Measurements from ENCODE around the gene FGF22.
"Not testable (repeated sequence)": the region's sequence is repeated elsewhere in the genome, so short reads cannot be mapped to it uniquely, and the experiment has no call there.

The FGF22 gene

DNA sequence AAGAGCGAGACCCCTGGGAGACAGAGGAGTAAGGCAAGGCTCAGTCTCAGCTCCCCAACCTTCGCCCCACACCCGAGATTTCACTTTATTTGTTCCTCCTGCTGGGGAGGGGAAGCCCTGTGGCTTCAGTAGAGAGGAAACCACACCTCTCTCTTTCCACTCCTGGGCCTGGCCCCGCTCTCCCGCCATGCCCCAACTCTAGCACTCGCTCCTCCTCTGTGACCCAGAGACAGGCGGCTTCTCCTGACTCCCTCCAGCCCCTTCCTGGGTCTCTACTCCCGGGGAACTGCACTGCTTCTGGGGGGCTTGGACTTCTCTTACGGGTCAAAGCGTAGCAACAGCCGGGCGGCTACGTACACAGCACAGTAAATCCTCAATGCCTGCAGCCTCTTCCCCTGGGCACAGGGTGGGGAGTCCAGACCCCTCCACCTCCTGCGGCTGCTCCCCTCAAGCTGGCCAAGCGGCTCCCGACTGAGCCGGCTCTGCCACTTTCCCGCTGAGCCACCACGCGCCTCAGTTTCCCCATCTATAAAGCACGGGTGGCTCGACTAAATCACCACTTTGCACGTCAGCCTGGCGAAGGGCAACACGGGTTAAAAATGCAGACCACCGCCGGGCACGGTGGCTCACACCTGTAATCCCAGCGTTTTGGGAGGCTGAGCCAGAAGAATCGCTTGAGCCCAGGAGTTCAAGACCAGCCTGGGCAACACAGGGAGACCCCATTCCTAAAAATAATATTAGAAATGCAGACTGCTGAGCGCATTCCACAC, 21.9 kb downstream of the FGF22 start:
- peak; percentile 50 for DNase-seq

DNA sequence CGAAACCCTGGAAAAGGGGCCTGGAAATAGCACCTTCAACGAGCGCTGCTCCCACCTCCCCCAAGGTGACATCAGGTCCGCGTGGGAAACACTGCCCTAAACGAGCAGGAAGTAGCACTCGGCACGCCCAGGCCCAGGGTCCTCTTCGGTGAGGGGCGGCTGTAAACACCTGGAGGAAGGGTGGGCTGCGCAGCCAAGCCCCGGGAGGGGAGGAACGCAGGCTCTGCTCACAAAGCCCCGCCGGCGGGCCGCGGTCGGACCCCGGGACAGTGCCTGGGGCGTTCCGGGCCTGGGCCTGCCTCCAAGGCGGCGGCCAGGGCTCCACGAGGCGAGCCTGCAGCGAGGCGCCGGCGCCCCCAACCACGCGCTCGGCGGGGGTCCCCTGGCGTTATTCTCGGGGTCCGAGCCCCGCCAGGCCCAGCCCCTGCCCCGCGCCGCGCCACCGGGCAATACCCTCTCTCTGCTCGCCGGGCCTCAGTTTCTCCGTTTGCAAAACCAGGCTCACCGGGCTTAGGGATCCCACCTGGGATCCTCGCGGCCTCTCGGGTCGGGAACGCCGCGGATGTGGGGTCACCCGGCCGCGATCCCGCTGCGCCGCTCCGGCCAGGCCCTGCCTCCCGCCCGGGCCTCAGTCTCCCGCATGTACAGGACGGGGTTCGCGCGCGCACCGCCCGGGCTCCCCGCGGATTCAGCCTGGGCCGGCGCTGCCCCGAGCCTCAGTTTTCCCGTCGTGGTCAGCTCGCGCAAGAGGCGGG, 22.7 kb downstream of the FGF22 start:
- peak; percentile 45 for DNase-seq

DNA sequence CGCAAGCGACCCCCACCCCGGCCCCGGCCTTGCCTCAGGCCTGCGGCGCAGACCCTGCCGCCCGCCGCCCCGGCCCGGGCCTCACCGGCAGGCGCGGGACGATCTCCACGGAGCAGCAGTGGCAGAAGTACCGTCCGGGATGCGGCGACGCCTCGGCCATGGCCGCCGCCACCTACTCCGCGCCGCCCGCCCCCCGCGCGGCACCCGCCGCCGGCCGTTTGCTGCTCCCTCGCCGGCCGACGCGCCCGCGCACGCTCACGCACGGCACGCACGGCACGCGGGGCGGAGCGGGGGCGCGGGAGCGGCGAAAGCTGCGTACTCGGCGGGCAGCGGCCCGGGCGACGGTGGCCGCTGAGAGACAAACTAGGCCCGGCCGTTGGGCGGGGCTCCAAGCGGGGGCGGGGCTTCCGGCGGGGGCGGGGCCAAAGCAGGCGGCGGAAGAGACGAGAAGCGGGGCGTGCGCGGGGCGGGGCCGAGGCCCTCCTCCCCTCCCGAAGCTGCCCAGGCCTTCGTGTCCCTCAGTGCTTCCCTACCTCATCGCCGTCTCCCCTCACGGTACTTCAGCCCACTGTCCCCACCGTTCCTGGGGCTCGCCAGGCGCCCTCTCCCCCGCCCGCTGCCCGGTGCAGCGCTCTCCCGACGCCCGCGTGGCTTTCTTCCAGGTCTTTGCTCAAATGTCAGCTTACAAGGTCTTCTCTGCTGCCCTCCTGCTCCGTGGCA, 23.4 kb downstream of the FGF22 start, which contains the start of gene RNF126:
Gene RNF126, minus strand, starts transcription at position 253 of the 720 bp plus-strand sequence. Its CDS starts 93 bp downstream, at position 160.
- DNase-seq = peak; percentile 91

GRCh38 chr19:663682-664117, 24.0 kb downstream of the FGF22 start:
- DNase-seq = peak; percentile 63

DNA sequence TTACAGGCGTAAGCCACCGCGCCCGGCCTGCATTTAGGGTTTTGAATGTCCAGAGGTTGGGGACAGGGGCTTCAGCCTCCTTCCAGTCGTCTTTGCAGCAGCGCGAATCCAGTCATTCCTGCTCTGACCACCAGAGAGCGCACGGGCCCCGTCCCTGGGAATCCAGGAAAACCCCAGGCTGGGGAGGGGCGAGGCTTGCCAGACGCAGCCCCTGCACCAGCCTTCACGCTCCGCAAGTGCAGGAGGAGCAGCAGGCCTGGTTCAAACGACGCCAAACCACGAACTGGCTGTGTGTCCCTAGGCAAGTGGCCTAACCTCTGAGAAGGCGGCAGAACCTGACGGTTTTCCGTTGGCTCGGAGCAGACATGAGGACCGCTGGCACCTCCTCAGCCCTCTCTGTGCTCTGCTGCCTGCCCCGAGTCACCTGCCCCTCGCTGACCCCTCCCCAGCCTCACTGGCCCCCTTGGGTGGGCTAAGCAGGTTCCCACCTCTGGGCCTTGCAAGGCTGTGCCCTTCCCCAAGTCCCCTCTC, 25.3 kb downstream of the FGF22 start:
- peak; percentile 70 for DNase-seq

- not testable (repeated sequence) for DNase-seq
These were observed 27.4 kb downstream of the FGF22 start for GRCh38 chr19:666985-667573.

DNA sequence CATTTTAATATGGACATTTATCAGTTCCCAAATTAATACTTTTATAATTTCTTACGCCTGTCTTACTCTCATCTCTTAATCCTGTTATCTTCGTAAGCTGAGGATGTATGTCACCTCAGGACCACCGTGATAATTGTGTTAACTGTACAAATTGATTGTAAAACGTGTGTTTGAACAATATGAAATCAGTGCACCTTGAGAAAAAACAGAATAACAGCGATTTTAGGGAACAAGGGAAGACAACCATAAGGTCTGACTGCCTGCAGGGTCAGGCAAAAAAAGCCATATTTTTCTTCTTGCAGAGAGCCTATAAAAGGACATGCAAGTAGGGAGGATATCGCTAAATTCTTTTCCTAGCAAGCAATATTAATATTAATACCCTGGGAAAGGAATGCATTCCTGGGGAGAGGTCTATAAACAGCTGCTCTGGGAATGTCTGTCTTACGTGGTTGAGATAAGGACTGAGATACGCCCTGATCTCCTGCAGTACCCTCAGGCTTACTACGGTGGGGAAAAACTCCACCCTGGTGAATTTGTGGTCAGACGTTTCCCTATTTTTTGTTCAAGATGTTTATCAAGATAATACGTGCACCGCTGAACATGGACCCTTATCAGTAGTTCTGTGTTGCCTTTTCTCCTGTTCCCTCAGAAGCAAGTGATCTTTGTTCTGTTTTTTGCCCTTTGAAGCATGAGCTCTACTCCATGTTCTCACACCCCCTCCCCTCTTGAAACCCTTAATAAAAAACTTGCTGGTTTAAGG, 29.2 kb downstream of the FGF22 start:
- not testable (repeated sequence) for DNase-seq

GRCh38 chr19:670609-671075, 31.0 kb downstream of the FGF22 start:
- DNase-seq = no peak

- no peak for DNase-seq
These were observed 34.8 kb downstream of the FGF22 start for GRCh38 chr19:674282-675151.

DNA sequence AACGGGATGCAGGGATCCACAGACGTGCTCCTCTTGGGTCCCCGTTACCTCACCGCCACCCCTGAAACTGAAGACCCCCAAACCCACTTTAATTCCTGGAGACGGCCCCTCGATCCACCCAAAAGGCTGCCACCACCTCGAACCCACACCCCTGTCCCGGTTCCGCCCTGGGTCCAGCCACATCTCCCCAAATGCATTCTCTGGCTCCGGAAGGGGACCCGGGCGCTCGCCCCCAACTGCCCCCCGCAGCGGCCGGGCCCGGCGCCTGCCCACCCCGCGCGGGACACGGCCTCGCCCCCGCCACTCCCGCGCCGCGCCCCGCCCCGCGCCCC, 36.3 kb downstream of the FGF22 start:
- no peak for DNase-seq

DNA sequence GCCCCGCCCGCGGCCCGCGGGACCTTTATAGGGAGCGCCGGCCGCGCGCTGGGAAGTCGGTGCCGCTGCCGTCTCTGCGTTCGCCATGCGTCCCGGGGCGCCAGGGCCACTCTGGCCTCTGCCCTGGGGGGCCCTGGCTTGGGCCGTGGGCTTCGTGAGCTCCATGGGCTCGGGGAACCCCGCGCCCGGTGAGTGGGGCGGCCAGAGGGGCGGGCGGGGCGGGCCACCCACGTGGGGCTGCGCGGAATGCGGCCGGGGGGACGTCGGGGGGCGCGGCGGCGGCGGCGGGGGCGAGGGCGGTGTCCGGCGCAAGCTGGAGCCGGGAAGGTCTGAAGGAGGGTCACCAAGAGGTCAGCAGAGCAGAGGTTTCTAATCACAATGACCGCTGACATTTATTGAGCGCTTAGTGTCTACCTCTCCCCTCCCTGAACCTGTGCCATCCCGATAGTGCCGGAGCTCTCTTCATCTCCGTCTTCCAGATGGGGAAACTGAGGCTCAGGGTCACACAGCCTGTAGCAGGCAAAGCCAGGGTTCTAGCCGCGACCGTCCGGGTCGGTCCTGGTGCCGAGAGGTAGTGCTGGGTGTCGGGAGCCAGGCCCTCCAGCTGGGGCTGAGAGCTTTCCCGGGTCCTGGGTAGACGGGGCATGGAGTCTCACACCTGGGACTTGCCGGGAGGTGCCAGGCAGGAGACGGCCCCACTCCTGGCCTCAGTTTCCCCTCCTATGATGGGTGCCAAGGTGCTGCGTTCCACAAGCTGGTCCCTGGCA, 36.8 kb downstream of the FGF22 start, which contains the start of gene FSTL3:
Gene FSTL3, plus strand, starts transcription at position 54 of the 767 bp plus-strand sequence. Its CDS starts 32 bp downstream, at position 86.
- no peak for DNase-seq

DNA sequence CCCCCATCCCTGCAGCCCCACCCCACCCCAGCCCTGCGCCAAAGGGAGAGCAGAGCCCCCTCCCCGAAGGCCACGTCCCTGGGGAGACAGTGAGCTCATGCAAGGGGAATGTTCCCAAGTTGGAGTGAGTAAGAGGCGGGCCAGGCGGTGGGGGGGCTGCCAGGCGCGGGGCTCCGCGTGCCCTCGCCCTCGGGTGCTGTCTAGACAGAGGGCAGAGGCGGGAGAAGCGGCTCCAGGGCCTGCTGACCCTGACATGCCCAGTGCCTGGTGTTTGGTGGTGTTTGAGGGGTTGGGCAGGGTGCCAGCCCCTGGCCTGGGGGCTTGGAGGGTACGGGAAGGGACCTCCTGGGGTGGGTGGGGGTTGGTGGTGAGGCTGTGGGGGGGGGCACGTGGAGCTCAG, 37.5 kb downstream of the FGF22 start:
- DNase-seq = no peak

DNA sequence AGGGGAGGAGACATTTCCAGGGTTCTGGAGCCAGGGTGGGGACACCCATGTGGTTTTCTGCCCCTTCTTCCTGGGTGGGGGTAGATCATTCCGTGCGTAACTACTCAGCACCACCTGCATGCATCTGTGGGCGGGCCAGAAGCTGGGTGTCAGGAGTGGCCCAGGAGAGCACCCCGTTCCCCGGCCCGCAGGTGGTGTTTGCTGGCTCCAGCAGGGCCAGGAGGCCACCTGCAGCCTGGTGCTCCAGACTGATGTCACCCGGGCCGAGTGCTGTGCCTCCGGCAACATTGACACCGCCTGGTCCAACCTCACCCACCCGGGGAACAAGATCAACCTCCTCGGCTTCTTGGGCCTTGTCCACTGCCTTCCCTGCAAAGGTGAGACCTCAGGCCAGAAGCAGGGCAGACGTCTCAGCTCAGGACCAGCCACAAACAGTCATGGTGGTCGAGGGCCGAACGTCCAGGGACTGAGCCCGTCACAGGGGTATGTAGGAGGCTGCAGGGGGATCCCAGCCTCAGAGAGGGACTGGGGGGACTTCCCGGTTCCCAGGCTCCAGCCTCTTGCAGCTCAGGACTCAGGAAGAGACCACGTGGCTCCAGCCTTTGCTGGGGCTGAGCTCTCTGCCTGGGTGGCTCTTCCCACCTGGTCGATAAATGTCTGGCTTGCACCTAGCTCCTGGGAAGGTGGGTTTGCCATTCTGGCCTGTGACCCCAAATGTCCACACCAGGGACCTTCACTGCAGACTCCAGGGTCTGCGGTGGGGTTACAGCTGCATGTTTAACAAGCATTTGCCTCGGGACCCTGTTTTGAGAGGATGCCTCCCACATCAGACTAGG, 38.1 kb downstream of the FGF22 start:
- DNase-seq = no peak

DNA sequence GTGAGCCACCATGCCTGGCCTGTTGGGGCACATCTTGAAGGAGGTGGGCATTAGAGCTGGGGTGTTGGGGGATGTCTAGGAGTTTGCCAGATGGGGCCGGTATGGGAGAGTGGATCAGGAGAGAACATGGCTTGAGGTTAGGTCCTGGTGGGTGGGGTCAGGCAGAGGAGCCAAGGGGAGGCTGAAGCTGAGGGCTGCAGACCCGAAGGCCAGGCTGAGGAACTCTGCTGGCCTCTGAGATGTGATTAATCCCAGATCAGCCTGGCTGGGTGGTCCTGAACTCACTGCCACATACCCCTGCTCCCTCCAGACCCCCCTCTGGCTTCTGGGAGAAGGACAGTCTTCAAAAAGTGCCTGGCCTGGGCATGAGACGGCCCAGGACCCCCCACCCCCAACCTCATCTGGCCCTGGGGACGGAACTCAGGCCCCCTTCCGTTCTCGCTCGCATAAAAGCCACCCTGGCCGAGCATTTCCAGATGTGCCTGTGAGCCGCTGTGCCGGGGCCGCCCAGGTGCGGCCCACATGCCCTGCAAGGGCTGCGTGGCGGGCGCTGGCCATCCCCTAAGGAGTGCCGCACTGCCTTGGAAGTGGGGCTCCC, 39.2 kb downstream of the FGF22 start:
- no peak for DNase-seq

GRCh38 chr19:679418-680286, 40.0 kb downstream of the FGF22 start:
- peak; percentile 41 for DNase-seq

GRCh38 chr19:680287-681028, 40.8 kb downstream of the FGF22 start:
- DNase-seq = peak; percentile 99
